ENCODE data around the gene ATP6V0C.

ATP6V0C gene

GRCh38 chr16:2471653-2472487 lies 41.9 kb upstream of the ATP6V0C start:
- TF ChIP-seq GATA2 (IDR thresholded peaks at IDR 0.05; ENCODE audit: low read depth, low read length) (no peak), GATA3 (IDR thresholded peaks at IDR 0.05; ENCODE audit: low read depth, low read length) (no peak)

GRCh38 chr16:2472488-2472864 lies 41.3 kb upstream of the ATP6V0C start:
- no peak for TF ChIP-seq GATA3 (IDR thresholded peaks at IDR 0.05; ENCODE audit: low read depth, low read length)
- no peak for TF ChIP-seq GATA2 (IDR thresholded peaks at IDR 0.05; ENCODE audit: low read depth, low read length)

GRCh38 chr16:2472885-2473445 lies 40.8 kb upstream of the ATP6V0C start:
- TF ChIP-seq GATA2 (IDR thresholded peaks at IDR 0.05; ENCODE audit: low read depth, low read length) (no peak), GATA3 (IDR thresholded peaks at IDR 0.05; ENCODE audit: low read depth, low read length) (no peak)

GRCh38 chr16:2473446-2473926 lies 40.3 kb upstream of the ATP6V0C start:
- no peak for TF ChIP-seq GATA2 (IDR thresholded peaks at IDR 0.05; ENCODE audit: low read depth, low read length)
- no peak for TF ChIP-seq GATA3 (IDR thresholded peaks at IDR 0.05; ENCODE audit: low read depth, low read length)

- TF ChIP-seq GATA2 (IDR thresholded peaks at IDR 0.05; ENCODE audit: low read depth, low read length) (no peak), GATA3 (IDR thresholded peaks at IDR 0.05; ENCODE audit: low read depth, low read length) (no peak)
These were observed 39.5 kb upstream of the ATP6V0C start for GRCh38 chr16:2473999-2474876.

- TF ChIP-seq GATA2 (IDR thresholded peaks at IDR 0.05; ENCODE audit: low read depth, low read length): no peak
- no peak for TF ChIP-seq GATA3 (IDR thresholded peaks at IDR 0.05; ENCODE audit: low read depth, low read length)
These were observed 38.8 kb upstream of the ATP6V0C start, which contains the start of gene TBC1D24 for GRCh38 chr16:2474877-2475412. TSS of gene TBC1D24 (plus strand) at chr16:2475127. CDS start at chr16:2496149, 21,022 bp downstream.

GRCh38 chr16:2475413-2476344 lies 38.1 kb upstream of the ATP6V0C start:
- TF ChIP-seq GATA2 (IDR thresholded peaks at IDR 0.05; ENCODE audit: low read depth, low read length): no peak
- no peak for TF ChIP-seq GATA3 (IDR thresholded peaks at IDR 0.05; ENCODE audit: low read depth, low read length)

GRCh38 chr16:2476345-2476720 lies 37.4 kb upstream of the ATP6V0C start:
- TF ChIP-seq GATA3 (IDR thresholded peaks at IDR 0.05; ENCODE audit: low read depth, low read length) (no peak), GATA2 (IDR thresholded peaks at IDR 0.05; ENCODE audit: low read depth, low read length) (no peak)

- TF ChIP-seq GATA2 (IDR thresholded peaks at IDR 0.05; ENCODE audit: low read depth, low read length) (no peak), GATA3 (IDR thresholded peaks at IDR 0.05; ENCODE audit: low read depth, low read length) (no peak)
These were observed 37.0 kb upstream of the ATP6V0C start for GRCh38 chr16:2476741-2477140.

GRCh38 chr16:2477327-2477726 lies 36.4 kb upstream of the ATP6V0C start:
- TF ChIP-seq GATA2 (IDR thresholded peaks at IDR 0.05; ENCODE audit: low read depth, low read length) (no peak), GATA3 (IDR thresholded peaks at IDR 0.05; ENCODE audit: low read depth, low read length) (no peak)

- TF ChIP-seq GATA3 (IDR thresholded peaks at IDR 0.05; ENCODE audit: low read depth, low read length) (no peak), GATA2 (IDR thresholded peaks at IDR 0.05; ENCODE audit: low read depth, low read length) (no peak)
These were observed 35.5 kb upstream of the ATP6V0C start for GRCh38 chr16:2478279-2478678.

- TF ChIP-seq GATA2 (IDR thresholded peaks at IDR 0.05; ENCODE audit: low read depth, low read length) (no peak), GATA3 (IDR thresholded peaks at IDR 0.05; ENCODE audit: low read depth, low read length) (no peak)
These were observed 32.8 kb upstream of the ATP6V0C start for GRCh38 chr16:2480948-2481347.

GRCh38 chr16:2481676-2482075 lies 32.1 kb upstream of the ATP6V0C start:
- TF ChIP-seq GATA2 (IDR thresholded peaks at IDR 0.05; ENCODE audit: low read depth, low read length) (no peak), GATA3 (IDR thresholded peaks at IDR 0.05; ENCODE audit: low read depth, low read length) (no peak)

All from SH-SY5Y (cell line).